Measurements from ENCODE around the gene PCDHA1.
A peak's percentile ranks its signal among the peaks of the same experiment; 100 is the strongest.

PCDHA1 gene

DNA sequence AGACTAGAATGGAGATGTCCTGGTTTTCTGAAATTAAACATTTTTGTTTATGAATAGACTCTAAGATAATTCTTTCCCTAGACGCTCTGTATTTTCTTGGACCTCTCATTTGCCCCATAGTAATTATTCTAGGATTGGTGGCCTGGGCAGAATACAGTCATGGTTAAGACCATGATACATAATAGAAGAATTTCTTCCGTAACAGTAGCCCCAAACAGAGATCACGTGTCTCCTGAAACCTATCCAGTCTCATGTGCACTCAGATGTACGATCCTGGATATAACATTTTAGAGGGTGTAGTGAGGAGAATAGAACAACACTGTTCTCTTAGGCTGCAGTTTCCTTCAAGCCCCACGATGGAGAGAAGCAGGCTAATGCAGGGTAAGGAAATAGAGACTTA is 202.7 kb downstream of the PCDHA1 start:
- DNase-seq (ENCODE audit: low read depth) = no peak

DNA sequence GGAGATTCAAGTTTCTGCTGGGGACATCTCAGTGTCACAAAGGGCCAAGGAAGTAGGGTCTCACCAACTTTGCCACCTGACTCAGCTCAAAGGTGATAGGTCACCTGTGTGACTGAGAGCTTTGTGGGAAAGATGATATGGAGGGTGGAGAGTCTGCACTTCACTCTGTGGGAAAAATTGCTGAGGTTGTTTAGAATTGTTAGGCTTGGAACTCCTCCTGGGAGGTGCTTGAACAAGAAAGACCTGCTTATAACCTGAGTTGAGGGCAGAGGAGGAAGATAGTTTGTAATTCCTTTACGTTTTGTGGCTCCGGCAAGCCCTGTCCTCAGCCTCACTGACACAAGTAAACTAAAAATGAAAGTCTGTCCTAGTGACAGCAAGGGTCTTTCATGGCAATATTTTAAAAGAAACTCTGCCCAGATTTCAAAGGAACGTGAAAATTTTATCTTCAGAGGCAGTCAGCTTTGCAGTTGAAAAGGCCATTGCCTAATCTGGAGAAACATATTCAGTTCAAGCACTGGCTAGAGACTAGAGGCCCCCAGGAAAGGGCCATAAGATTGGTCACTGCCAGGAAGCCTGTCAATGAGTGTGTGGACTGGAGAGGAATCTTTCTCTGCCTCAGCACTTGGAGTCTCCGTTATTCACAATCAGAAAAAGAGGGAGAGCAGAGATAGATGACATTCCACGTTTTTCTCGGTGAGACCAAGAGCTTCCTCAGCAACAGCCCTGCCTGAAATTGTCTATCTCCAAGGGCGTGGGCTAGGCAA is 203.5 kb downstream of the PCDHA1 start:
- DNase-seq (ENCODE audit: low read depth) = no peak

DNA sequence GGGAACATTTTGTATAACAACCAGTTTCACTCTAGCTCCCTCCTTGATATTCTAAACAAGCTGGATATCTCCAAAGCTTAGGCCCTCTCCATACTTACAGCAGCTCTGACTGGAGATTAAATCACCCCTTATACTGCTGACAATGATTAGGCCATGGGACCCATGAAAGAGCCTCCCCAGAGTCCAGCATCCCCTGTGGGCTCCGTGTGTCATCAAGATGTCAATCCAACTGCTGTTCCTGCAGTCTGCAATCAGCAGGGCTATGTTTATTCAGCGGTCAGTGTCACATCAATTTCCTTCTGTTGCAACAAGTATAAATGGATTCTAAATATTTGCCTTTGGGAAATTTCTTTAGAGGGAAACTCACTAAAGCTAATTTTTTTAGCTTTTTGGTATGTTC is 206.9 kb downstream of the PCDHA1 start:
- no peak for DNase-seq (ENCODE audit: low read depth)

DNA sequence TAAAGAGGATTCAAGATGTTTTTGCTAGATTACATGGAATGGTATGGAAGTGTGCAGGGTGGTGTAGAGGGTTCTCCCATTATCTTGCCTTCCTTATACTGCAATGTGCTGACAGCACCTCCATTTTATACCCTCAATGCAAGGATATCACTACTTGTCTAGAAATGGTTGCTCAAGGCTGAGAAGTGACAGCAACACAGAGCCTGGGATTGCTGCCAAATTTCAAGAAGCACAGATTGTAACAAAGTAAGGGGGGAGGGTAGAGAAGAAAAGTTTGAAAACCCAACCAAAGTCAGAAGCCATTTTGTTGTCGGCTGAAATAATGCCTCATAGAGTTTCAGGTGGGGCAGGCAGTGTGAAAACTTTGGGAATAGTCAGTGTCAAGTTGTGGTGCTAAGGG is 210.1 kb downstream of the PCDHA1 start:
- no peak for DNase-seq (ENCODE audit: low read depth)

DNA sequence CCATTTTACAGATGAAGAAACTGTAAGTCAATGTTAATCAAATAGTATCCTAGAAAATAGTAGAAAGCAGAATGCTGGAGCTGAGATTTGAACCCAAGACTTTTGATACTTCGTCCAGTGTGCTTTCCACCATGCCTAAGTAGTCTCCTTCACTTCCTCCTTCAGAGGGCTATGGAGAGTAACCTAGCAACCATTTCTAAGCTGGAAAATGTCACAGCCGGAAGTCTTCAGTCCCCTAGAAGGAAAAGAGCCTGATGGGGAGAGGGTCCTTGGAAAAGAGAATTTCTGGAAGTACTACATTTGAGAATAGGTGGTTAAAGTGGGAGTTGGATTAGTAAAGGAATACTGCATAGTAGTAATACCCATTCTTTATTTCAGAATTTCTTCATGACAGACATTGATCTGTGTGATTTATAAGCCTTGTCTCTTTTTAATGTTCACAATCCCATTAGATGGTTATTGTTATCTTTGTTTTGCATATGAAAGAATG is 213.0 kb downstream of the PCDHA1 start:
- no peak for DNase-seq (ENCODE audit: low read depth)

DNA sequence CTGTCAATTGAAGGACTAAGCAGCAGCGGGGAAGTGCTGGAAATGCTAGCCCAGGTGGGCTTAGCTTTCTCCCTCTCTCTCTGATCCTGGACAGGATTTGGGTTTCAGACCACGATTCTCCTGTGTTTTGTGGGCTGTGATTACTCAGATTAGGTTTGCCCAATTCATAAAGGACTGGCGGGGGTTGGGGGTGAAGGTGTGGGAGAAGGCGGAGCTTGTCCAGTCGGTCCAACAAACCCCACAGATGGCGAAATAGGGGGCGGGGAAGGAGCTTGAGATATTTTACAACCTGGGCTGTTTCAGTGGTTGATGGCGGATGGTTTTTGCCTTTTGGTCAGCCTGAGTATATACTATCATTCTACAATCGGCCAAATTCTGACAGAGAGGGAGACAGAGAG is 215.5 kb downstream of the PCDHA1 start:
- no peak for DNase-seq (ENCODE audit: low read depth)

DNA sequence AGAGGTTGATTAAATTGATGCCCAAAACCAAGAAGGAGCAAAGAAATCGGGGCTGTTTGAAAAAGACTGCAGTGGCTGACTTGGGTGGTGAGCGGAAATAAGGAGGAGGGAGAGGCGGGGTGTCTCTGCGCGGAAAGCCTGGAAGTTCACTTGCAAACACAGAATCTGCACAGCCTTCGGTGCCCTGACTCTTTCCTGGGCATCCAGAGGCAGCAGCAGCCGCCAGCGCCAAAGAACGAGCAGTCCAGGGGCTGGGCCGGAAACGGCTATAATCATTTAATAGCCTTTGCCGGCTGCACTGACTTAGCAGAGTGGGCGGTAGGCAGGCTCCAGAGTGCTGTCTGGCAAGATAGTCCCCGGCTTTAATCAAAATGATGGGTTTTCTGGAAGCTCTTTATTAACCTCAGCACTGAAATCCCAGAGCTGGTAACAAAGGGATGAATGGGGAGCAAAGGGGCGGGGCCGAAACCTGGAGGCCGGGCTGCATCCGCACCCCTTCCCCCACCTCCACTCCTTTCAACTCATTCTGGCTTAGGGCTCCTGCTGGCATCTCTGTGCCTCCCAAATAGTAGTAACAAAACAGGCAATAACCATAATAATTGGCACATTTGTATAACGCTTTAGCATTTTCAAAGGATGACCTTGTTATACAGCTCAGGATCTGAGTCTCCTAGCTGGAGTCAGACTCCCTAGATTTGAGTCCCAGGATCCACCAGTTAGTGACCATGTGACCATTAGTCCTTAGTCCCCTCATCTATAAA is 216.1 kb downstream of the PCDHA1 start:
- no peak for DNase-seq (ENCODE audit: low read depth)

DNA sequence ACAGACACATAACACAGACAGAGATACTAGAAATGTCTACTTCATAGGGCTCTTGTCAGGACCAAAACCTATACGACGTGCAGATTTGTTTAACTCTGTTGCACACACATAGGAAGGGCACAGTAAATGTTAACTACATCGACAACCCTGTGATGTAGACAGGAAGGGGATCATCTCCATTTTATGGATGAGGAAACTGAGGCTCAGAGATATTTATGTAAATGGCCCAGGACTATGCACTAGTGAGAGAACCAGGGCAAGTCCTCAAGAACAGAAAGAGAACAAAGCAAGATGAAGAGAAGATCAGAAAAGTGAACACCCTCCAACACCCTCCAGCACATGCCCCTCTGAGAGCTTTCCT is 216.6 kb downstream of the PCDHA1 start:
- no peak for DNase-seq (ENCODE audit: low read depth)

DNA sequence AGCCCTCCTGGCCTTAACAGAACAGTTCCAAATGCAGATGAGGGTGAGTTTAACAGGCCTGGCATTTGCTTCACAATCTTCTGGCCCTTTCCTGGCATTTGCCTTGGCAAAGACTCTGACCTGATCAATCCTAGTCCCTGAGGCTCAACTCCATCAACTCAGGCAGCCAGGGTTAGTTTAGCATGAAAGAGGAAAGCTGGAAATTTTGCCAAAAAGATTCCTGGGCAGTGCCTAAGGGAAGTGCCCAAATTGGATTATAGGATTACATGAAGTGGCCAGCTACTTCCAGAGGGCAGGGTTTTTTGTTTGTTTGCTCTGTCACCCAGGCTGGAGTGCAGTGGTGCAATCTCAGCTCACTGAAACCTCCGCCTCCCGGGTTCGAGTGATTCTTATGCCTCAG is 217.1 kb downstream of the PCDHA1 start:
- DNase-seq (ENCODE audit: low read depth) = no peak

DNA sequence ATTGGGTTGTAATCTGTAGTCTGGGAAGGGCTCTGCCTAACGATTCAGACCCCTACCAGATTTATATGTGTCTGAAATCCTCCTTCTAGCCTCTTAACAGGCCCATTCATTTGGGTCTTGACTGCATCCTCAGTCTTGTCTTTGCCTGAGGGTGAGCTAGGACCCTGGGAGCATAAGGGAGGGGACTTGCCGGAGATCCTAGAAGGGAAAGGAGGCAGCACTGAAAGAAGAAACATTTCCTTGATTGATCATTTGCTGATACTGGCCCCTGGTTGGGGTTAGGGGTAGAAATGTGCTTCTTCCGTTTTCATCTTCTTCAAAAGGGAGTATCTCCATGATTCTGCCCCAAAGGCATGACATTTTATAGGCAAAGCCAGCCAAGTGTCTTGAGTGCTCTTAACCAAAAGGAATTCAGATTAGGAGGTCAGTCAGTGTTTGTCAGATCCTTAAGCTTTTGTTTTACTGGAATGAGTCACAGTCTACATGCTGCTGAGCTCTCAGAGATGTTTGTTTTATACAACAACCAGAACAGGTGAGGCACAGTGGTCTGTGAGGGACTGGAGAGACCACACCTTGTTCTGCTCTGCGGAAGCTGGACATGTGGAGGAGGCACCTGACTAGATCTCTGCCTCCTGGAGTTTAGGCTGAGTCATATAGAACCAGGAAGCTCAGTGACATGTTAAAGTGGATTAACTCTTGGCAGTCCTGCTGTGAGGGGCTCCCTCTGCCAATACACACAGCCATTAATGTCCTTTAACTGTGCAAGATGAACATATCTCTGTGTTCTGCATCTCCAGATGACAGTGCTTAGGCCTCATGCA is 218.1 kb downstream of the PCDHA1 start:
- no peak for DNase-seq (ENCODE audit: low read depth)

DNA sequence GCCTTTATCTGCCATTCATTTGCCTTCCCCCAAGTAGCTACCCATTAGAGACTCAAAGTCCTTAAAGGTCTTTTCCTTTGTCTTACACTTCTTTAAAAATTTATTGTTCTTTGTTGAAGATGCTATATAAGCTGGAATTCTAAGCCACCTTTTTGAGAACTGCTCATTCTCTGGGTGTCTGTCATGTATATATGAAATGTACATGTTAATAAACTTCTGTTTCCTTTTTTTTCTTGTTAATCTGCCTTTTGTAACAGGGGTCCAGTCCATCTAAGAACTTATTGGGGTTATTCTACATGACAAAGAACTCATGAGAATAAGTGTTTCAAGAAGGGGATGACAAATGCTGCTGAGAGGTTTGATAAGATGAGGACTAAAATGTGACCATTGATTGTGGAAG is 221.9 kb downstream of the PCDHA1 start:
- DNase-seq (ENCODE audit: low read depth) = no peak

DNA sequence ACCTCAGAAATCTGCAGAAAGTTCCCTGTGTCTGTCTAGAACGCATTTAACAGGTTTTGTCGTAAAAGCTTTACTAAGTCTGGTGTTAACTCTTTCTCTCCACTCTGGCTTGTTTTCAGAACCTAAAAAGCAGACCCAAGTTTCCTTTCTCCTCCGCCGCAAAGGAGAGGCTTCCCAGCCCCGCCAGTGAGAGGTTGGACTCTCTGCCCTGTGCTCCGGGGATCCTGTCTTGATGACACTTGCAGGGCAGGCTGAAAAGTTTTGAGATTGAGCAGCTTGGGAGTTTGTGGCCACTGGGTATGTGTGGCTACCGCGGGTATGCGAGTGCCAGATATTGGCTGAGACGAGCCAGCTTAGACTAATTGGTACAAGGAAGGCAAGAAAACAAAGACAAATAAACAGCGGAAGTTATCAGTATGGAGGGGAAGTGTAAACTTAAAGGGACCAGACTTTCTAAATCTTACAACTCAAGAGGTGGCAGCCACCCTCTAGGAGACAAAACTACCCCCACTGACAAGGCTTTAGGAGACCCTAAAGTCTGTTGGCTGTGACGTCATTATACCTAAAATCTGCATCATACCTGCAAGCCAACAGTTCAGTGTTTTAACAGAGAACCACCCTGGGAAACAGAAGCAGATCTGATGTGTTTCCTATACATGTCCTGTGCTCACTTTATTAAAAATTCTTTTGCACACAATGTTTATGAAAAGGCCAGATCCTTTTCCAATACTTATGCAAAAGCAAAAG is 224.3 kb downstream of the PCDHA1 start:
- no peak for DNase-seq (ENCODE audit: low read depth)

DNA sequence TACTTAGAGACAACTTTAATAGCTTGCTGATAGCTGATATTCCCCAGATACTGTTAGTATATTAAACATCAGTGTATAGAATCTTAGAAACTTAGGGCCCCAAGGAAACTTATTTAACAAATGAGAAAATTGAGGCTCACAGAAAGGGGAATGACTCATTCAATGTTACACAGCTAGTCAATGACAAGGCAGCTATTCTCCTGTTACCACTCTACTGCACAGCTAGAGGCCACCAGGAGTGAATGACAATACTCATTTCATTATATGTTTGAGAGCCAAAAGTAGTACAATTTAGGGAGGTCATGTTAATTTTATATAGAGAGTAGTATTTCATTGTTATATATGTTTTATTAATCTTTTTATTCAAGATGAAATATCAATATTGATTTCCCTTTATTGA is 232.0 kb downstream of the PCDHA1 start:
- DNase-seq (ENCODE audit: low read depth) = no peak

DNA sequence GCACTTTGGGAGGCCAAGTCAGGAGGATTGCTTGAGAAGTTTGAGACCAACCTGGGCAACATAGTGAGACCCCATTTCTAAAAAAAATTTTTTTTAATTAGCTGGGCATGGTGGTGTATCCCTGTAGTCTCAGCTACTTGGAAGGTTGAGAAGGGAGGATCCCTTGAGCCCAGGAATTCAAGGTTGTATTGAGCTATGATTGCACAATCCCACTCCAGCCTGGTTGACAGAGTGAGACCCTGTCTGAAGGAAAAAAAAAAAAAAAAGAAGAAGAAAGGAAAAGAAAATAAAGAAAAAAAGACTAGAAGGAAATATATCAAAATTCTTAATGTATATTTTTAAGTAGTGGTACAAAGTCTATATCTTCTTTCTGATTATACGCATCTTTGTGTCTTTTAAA is 236.4 kb downstream of the PCDHA1 start:
- no peak for DNase-seq (ENCODE audit: low read depth)

DNA sequence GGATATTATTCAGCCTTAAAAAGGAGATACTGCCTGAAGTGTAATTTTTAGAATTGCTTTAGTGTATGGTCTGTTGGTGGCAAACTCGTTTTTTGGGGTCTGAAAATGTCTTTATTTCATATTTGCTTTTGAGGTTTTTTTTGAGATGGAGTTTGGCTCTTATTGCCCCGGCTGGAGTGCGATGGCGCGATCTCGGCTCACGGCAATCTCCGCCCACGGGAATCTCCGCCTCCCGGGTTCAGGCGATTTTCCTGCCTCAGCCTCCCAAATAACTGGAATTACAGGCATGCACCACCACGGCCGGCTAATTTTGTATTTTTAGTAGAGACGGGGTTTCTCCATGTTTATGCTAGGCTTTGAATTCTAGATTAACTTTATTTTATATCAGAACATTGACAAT is 245.1 kb downstream of the PCDHA1 start:
- DNase-seq (ENCODE audit: low read depth) = no peak

DNA sequence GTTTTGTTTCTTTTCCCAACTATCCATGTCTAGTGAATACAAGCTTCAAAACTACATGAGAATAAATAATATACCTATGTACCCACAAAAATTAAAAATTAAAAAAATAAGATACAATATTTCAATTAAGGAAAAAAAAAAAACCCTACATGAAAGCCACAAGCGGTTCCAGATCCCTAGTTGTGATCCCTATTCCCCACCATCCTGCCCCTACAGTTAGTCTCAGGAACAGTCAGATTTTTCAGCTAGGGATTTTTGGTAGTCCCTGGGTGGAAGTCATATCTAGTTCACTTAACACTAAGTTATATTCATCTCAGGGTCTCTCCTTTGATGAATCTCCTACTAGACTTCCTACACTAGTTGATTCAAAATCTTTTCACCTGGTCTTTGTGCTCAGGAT is 246.7 kb downstream of the PCDHA1 start:
- DNase-seq (ENCODE audit: low read depth) = no peak

DNA sequence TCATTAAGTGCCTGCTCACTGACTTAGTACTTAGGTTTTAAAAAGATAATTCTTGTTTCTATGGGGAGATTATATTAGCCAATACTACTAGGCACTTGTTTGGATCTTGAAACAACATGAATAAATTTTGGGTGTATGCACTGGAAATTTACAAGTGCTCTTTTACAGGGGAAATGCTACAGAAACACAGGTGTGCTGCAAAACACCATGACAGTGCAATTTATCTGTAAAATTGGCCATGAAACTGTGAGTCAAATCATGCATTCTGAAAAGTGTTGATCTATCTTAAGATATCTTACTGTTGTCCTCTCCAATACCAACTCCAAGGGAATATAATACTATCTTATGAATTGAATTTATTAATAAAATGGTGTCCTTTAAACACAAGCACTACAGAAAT is 253.1 kb downstream of the PCDHA1 start:
- no peak for DNase-seq (ENCODE audit: low read depth)

DNA sequence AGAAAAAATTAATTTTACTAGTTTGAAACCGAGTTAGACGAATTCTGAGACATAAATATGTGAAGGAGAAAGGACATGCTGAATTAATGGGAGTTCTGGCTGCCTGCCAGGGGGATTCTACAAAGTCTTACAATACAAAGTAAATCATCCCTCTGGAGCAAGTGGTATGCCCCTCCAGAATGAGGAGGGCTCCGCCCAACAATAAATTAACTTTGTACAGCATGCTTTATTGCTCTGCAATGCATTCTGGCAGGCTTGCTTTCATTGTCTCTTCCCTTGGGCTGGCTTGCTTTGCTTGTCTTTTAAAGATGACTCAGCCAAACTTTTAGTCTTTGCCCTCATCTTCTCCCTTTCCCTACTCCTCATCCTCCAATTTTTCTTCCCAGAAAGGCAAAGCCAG is 253.6 kb downstream of the PCDHA1 start:
- no peak for DNase-seq (ENCODE audit: low read depth)

DNA sequence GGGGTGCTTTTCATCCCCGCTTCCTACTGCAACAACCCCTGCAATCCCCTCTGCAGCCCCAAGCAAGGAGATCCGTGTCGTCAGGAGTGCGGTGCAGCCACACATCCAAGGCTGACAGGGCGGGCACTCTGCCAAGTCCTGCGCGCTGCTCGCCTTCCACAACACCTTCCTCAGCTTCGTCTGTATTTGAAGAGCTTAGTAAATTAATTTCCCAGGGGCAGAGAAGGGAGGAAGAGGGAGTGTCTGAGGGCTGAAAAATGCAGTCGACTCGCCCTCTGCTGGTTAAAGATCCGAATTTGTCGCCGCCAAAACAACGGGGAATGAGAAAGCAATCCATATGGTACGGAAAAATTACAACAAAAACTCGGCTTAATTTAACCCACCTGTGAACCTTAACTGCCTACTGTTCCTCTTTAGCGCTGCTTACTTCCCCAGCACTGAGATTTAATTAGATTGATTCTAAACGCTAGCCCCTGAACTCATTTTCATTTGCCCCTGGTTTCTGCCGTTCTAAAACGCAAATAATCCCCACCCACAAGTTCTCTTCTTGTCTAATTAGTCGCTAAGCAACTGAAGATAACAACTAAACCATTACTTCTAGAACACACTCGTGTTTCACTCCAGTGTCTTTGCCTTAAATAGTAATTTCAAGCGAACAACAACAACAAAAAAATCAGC is 254.3 kb downstream of the PCDHA1 start:
- no peak for DNase-seq (ENCODE audit: low read depth)

DNA sequence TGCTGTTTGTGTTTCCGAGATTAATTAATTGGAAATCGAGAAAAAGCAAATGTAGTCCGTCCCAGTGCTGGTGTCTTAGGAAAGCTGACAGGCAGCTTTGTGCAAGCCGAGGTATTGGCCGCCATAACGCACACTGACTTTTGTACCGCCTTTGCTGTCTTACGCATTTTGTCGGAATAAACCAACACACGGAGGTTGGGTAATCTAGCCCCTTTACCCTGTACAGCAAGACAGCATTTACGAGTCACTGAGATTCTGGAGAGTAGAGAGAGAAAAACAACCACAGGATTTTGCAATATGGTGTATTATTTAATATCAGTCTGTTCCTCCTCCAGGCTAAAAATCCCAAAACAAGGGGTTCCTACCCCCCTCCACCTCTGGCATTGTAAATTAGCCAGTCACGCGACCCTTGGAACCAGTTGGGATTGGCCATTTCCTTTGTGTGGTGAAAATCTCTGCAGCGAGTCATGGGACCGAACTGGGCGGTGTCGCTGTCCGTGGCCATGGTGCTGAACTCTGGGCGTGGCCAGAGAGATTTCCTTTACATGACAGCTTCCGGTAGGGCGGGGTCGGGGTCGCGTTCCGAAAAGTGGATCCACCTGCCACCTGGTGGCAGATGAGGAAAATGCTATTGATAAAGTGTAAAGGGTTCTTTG is 255.0 kb downstream of the PCDHA1 start:
- peak; percentile 54 for DNase-seq (ENCODE audit: low read depth)

DNA sequence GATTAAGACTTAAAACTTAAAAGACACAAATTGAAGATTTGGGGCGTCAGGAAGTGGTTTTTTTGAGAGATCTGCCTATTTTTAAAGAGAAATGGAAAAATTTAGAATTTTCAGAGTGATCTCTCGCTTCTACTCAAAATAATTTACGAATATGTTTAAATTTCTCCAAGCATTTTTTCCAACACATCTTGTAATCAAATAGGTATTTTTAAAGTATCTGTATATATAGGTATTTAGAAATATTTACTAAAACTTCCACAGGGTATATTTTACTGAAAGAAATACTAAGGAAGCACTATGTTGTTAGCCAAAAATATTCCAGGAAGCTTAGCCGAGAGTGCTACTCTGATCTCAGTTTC is 255.5 kb downstream of the PCDHA1 start:
- no peak for DNase-seq (ENCODE audit: low read depth)

All from CMK (cell line).